H1 (cell line): Measurements from ENCODE around the gene MYD88. TPM values are rescaled to one million over a fixed set of nuclear protein-coding genes. Genes with fewer than 3 reads are reported as not detected.

Experiments
- CTCF ChIA-PET: fragments of 300-600 bp; sonication (Branson Sonifier 250); formaldehyde crosslinking; loops from one replicate; lab custom pipeline; 2021; ENCODE audit not compliant: partially characterized antibody; lab: Charles Lee
- POLR2A ChIA-PET: fragments of 300-600 bp; sonication (Branson Sonifier 250); formaldehyde crosslinking; loops from one replicate; lab custom pipeline; 2021; ENCODE audit warnings: inconsistent platforms; ENCODE audit not compliant: partially characterized antibody; lab: Charles Lee
- DNase-seq, 2 experiments: peaks; one replicate each; pipeline versions ENCODE4 v3.0.0 to v3.0.0-alpha.2; 2010 to 2022; ENCODE audit warnings: low spot score in 2 of 2, low read depth in 1 of 2, mixed read lengths in 1 of 2
- FAIRE-seq: peaks from 2 replicates; lab custom pipeline; 2011; peaks lifted over from hg19 to GRCh38; lab: Jason Lieb, UNC
- H2AFZ ChIP-seq: 2 replicates; pipeline ENCODE4 v1.8.1; 2012; ENCODE audit warnings: low read length, inconsistent platforms
- H2AK5ac ChIP-seq: 2 replicates; pipeline ENCODE4 v1.6.1; 2013; ENCODE audit warnings: low read depth, low read length
- H2BK120ac ChIP-seq: replicated peaks from 2 replicates; pipeline ENCODE3; 2013; ENCODE audit warnings: low read depth, low read length, inconsistent platforms
- H2BK12ac ChIP-seq: 2 replicates; pipeline ENCODE4 v1.6.1; 2013; ENCODE audit warnings: low read depth, low read length
- H2BK15ac ChIP-seq: 2 replicates; pipeline ENCODE4 v1.6.1; 2013; ENCODE audit warnings: low read length
- H2BK20ac ChIP-seq: 2 replicates; pipeline ENCODE4 v1.6.1; 2013; ENCODE audit warnings: low read length
- H2BK5ac ChIP-seq: 2 replicates; pipeline ENCODE4 v1.6.1; 2013; ENCODE audit warnings: low read depth, low read length
- H3K14ac ChIP-seq: 2 replicates; pipeline ENCODE4 v1.6.1; 2013; ENCODE audit warnings: inconsistent platforms; ENCODE audit not compliant: insufficient read length
- H3K18ac ChIP-seq: 2 replicates; pipeline ENCODE4 v1.6.1; 2013; ENCODE audit warnings: low read length; ENCODE audit errors: extremely low read depth
- H3K23ac ChIP-seq: 2 replicates; pipeline ENCODE4 v1.6.1; 2013; ENCODE audit warnings: inconsistent platforms; ENCODE audit not compliant: insufficient read length
- H3K23me2 ChIP-seq: 2 replicates; pipeline ENCODE4 v1.6.1; 2013; ENCODE audit warnings: low read depth, low read length
- H3K27ac ChIP-seq: 2 replicates; pipeline ENCODE4 v1.6.1; 2011; ENCODE audit warnings: low read depth, low read length, inconsistent platforms
- H3K27me3 ChIP-seq, 4 experiments: replicated peaks in 1 of 4; 1 replicate in 1 of 4; 2 replicates in 3 of 4; pipeline versions ENCODE4 v1.6.1 to v1.8.1; 2011 to 2013; ENCODE audit warnings: low read length in 3 of 4, mild to moderate bottlenecking in 3 of 4, inconsistent platforms in 2 of 4, mixed read lengths in 2 of 4, moderate library complexity in 1 of 4; ENCODE audit not compliant: control insufficient read depth in 3 of 4, insufficient read depth in 3 of 4; ENCODE audit errors: extremely low read depth in 1 of 4
- H3K36me3 ChIP-seq, 4 experiments: 2 replicates each; pipeline versions ENCODE4 v1.6.1 to v1.8.1; 2011 to 2013; ENCODE audit warnings: mild to moderate bottlenecking in 4 of 4, low read length in 3 of 4, moderate library complexity in 2 of 4, control low read depth in 1 of 4, inconsistent platforms in 1 of 4; ENCODE audit not compliant: insufficient read depth in 4 of 4, control insufficient read depth in 2 of 4
- H3K4ac ChIP-seq: replicated peaks from 2 replicates; pipeline ENCODE3; 2013; ENCODE audit warnings: low read length, low read depth, mixed read lengths, inconsistent platforms; ENCODE audit not compliant: insufficient read length
- H3K4me1 ChIP-seq, 4 experiments: replicated peaks in 1 of 4; 1 replicate in 1 of 4; 2 replicates in 3 of 4; pipeline versions ENCODE4 v1.6.1 to v1.8.1; 2011 to 2013; ENCODE audit warnings: low read length in 3 of 4, inconsistent platforms in 2 of 4, mixed read lengths in 1 of 4; ENCODE audit not compliant: insufficient read depth in 4 of 4, control insufficient read depth in 3 of 4
- H3K4me2 ChIP-seq, 2 experiments: 2 replicates each; pipeline versions ENCODE4 v1.6.1 to v1.8.1; 2011 to 2013; ENCODE audit warnings: low read depth in 2 of 2, low read length in 2 of 2, control low read depth in 1 of 2, inconsistent platforms in 1 of 2, mild to moderate bottlenecking in 1 of 2; ENCODE audit not compliant: insufficient read depth in 1 of 2
- H3K4me3 ChIP-seq, 4 experiments: fragments of 200-600, 300-600 bp in 1 of 4; sonication (generic), shearing (Covaris generic), sonication (Bioruptor Twin) in 1 of 4; 2 replicates each; pipeline versions ENCODE4 v1.5.1 to v1.8.1; 2011 to 2016; ENCODE audit warnings: low read length in 4 of 4, low read depth in 3 of 4, control low read depth in 2 of 4, inconsistent platforms in 2 of 4, mild to moderate bottlenecking in 2 of 4, mixed read lengths in 1 of 4, moderate library complexity in 1 of 4; ENCODE audit not compliant: insufficient read depth in 2 of 4; ENCODE audit errors: extremely low read depth in 1 of 4
- H3K56ac ChIP-seq: replicated peaks from 2 replicates; pipeline ENCODE3; 2013; ENCODE audit warnings: low read depth, mild to moderate bottlenecking, mixed read lengths, low read length, inconsistent platforms; ENCODE audit not compliant: insufficient read length
- H3K79me1 ChIP-seq: 2 replicates; pipeline ENCODE4 v1.6.1; 2013; ENCODE audit warnings: low read depth, low read length, control low read depth
- H3K79me2 ChIP-seq, 2 experiments: 2 replicates each; pipeline versions ENCODE4 v1.6.1 to v1.8.1; 2012 to 2013; ENCODE audit warnings: low read length in 2 of 2, mild to moderate bottlenecking in 2 of 2, inconsistent platforms in 1 of 2; ENCODE audit not compliant: insufficient read depth in 2 of 2, control insufficient read depth in 1 of 2
- H3K9ac ChIP-seq, 4 experiments: replicated peaks in 1 of 4; 1 replicate in 1 of 4; 2 replicates in 3 of 4; pipeline versions ENCODE4 v1.6.1 to v1.8.1; 2011 to 2013; ENCODE audit warnings: low read depth in 3 of 4, low read length in 3 of 4, control low read depth in 2 of 4, mild to moderate bottlenecking in 2 of 4, moderate library complexity in 2 of 4, inconsistent platforms in 1 of 4; ENCODE audit errors: extremely low read depth in 1 of 4
- H3K9me3 ChIP-seq, 2 experiments: 2 replicates each; pipeline versions ENCODE4 v1.6.1 to v1.8.1; 2012 to 2013; ENCODE audit warnings: mild to moderate bottlenecking in 2 of 2, moderate library complexity in 2 of 2, control low read depth in 1 of 2, inconsistent platforms in 1 of 2, low read depth in 1 of 2, low read length in 1 of 2, mixed read lengths in 1 of 2; ENCODE audit not compliant: insufficient read depth in 2 of 2
- H4K20me1 ChIP-seq, 2 experiments: replicated peaks in 1 of 2; 2 replicates each; pipeline versions ENCODE3 to v1.8.1; 2011 to 2013; ENCODE audit warnings: inconsistent platforms in 2 of 2, low read length in 2 of 2, mild to moderate bottlenecking in 1 of 2; ENCODE audit not compliant: insufficient read depth in 2 of 2, control insufficient read depth in 1 of 2
- H4K5ac ChIP-seq: 2 replicates; pipeline ENCODE4 v1.6.1; 2013; ENCODE audit warnings: low read length, low read depth, mixed read lengths, inconsistent platforms; ENCODE audit not compliant: insufficient read length
- H4K8ac ChIP-seq: 2 replicates; pipeline ENCODE4 v1.8.0; 2013; ENCODE audit warnings: mild to moderate bottlenecking, moderate library complexity, low read length, inconsistent platforms; ENCODE audit not compliant: insufficient read depth; ENCODE audit errors: extremely low read depth
- H4K91ac ChIP-seq: replicated peaks from 2 replicates; pipeline ENCODE3; 2013; ENCODE audit warnings: low read length, mixed read lengths, inconsistent platforms; ENCODE audit not compliant: insufficient read length
- CBX5 ChIP-seq: fragments of 300-800, 300-1000 bp; sonication (generic); IDR thresholded peaks from 2 replicates; pipeline ENCODE4 v1.7.1; 2016; ENCODE audit warnings: antibody characterized with exemption, low read length, low read depth
- CHD2 ChIP-seq: IDR thresholded peaks from 2 replicates; pipeline ENCODE4 v1.6.1; 2012; ENCODE audit warnings: low read length, improper control_type of control experiment
- CREB1 ChIP-seq: IDR thresholded peaks from 2 replicates; pipeline ENCODE4 v1.6.1; 2012; ENCODE audit warnings: inconsistent platforms
- GTF2F1 ChIP-seq: IDR thresholded peaks from 2 replicates; pipeline ENCODE4 v1.6.1; 2012; ENCODE audit warnings: low read depth, low read length, improper control_type of control experiment, borderline replicate concordance
- HDAC6 ChIP-seq: IDR thresholded peaks from one replicate; pipeline ENCODE4 v1.7.1; 2012; ENCODE audit warnings: low read depth, mild to moderate bottlenecking, inconsistent platforms, low read length, moderate library complexity
- JUND ChIP-seq: IDR thresholded peaks from 2 replicates; pipeline ENCODE4 v1.6.1; 2011; ENCODE audit warnings: mild to moderate bottlenecking, improper control_type of control experiment, low read length
- RBBP5 ChIP-seq: IDR thresholded peaks from 2 replicates; pipeline ENCODE4 v1.7.1; 2012; ENCODE audit warnings: low read depth, mild to moderate bottlenecking, inconsistent platforms, low read length, moderate library complexity, borderline replicate concordance
- RFX5 ChIP-seq: IDR thresholded peaks from 2 replicates; pipeline ENCODE4 v1.6.1; 2011; ENCODE audit warnings: low read depth, low read length, improper control_type of control experiment, borderline replicate concordance
- RNF2 ChIP-seq: fragments of 200-900, 300-1000 bp; sonication (generic); IDR thresholded peaks from 2 replicates; pipeline ENCODE4 v1.7.1; 2016; ENCODE audit warnings: borderline replicate concordance, low read depth, mild to moderate bottlenecking, antibody characterized with exemption, low read length; ENCODE audit not compliant: poor library complexity, severe bottlenecking; ENCODE audit errors: missing control alignments
- SIX5 ChIP-seq: IDR thresholded peaks from 2 replicates; pipeline ENCODE4 v1.6.1; 2011; ENCODE audit warnings: mild to moderate bottlenecking, low read depth, low read length
- SP4 ChIP-seq: IDR thresholded peaks from 2 replicates; pipeline ENCODE4 v1.6.1; 2012; ENCODE audit warnings: low read length, inconsistent platforms
- TAF7 ChIP-seq: optimal IDR thresholded peaks from 2 replicates; pipeline ENCODE3; 2011; ENCODE audit warnings: low read depth, mild to moderate bottlenecking, inconsistent platforms, low read length, moderate library complexity, borderline replicate concordance
- YY1 ChIP-seq: IDR thresholded peaks from 2 replicates; pipeline ENCODE4 v1.6.1; 2011; ENCODE audit warnings: low read depth, mild to moderate bottlenecking, low read length
- whole genome bisulfite sequencing, 2 experiments: shearing (Covaris generic) in 1 of 2; methylation state at CpG; one replicate each; pipeline versions ENCODE4 v1.1.6 to v1.1.7; 2013 to 2015; ENCODE audit warnings: low lambda C conversion rate in 2 of 2, mixed read lengths in 2 of 2, inconsistent platforms in 1 of 2, low coverage in 1 of 2, missing lambda C conversion rate in 1 of 2; ENCODE audit not compliant: insufficient replicate concordance in 2 of 2, insufficient coverage in 1 of 2, insufficient read length in 1 of 2; ENCODE audit errors: extremely low coverage in 1 of 2, missing lambda C conversion rate in 1 of 2; 5-methylcytosine and 5-hydroxymethylcytosine counted together
- polyA plus RNA-seq, 7 experiments: library from polyadenylated mRNA; depleted of rRNA in 3 of 7; stranded (reverse) in 5 of 7; unstranded in 2 of 7; fragments of >200 nt in 5 of 7; fragments of 200-250 nt in 2 of 7; gene quantifications; 1 replicate in 5 of 7; 2 replicates in 1 of 7; 4 replicates in 1 of 7; pipeline versions ENCODE4 v1.2.1 to v1.2.3, GENCODE V29; 2011 to 2013; ENCODE audit warnings: missing spikeins in 2 of 7, mixed read lengths in 2 of 7
- total RNA-seq: library from RNA; stranded (reverse); fragmentation: NEBNext Ultra II Directional; extraction: Animal tissue kit (Norgen Biotek cat#: 25700); gene quantifications from 2 replicates; pipeline ENCODE4 v1.2.1, GENCODE V29; 2021

Gene MYD88
- total and polyA plus RNA-seq, 2 of the 8 experiments (the other 6 are each of a cell fraction or from before 2014, with no cell fraction given): 22.1 to 22.5 TPM

DNA sequence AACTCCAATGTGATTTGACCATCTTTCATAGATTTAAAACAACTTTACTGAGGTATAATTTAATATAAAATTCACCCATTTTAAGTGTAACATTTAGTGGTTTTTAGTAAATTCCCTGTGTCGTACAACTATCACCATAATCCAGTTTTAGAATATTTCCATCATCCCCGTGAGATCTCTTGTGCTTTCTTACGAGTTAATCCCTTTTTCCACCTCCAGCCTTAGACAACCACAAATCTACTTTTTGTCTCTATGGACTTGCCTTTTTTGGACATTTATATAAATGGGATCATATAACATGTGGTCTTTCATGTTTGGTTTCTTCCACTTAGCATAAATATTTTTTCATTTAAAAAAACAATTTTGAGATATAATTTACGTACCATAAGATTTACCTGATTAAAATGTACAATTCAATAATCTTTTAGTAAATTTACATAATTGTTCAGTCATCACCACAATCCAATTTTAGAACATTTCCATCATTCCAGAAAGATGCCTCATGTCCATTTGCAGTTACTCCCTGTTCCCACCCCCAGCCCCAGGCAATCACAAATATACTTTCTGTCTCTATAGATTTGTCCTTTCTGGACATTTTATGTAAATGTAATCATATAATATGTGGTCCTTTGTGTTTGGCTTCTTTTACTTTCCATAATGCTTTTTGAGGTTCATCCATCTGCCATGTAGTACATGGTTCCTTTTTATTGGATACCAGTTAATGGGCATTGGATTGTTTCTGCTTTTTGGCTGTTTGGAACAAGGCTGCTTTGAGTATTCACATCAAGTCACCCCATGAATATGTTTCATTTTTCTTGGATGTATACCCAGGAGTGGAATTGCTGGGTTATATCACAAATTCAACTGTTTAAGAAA, 29.9 kb downstream of the MYD88 start:
- no peak overlapping the region for H3K4me2 ChIP-seq
- no peak for FAIRE-seq
- H2BK15ac ChIP-seq: no peak overlapping the region
- TF ChIP-seq RFX5: no peak
- TF ChIP-seq RBBP5: no peak
- TF ChIP-seq CREB1: no peak
- no peak for TF ChIP-seq YY1
- TF ChIP-seq CBX5: no peak
- no peak for TF ChIP-seq RNF2
- no peak for TF ChIP-seq SIX5
- no peak for TF ChIP-seq HDAC6
- TF ChIP-seq CHD2: no peak
- TF ChIP-seq TAF7: no peak
- TF ChIP-seq JUND: no peak
- TF ChIP-seq SP4: no peak
- no peak for TF ChIP-seq GTF2F1

More for the DNA sequence above, 29.9 kb downstream of the MYD88 start:
- no peak overlapping the region for H2BK120ac ChIP-seq
- no peak overlapping the region for H2AFZ ChIP-seq
- H2BK5ac ChIP-seq: no peak overlapping the region
- H4K8ac ChIP-seq: no peak overlapping the region
- no peak overlapping the region for H3K4ac ChIP-seq
- H3K9ac ChIP-seq: no peak overlapping the region
- H4K5ac ChIP-seq: no peak overlapping the region
- CTCF ChIA-PET: no interaction called here
- no peak overlapping the region for H2AK5ac ChIP-seq
- H2BK12ac ChIP-seq: no peak overlapping the region
- H3K14ac ChIP-seq: no peak overlapping the region
- H4K91ac ChIP-seq: no peak overlapping the region
- peaks cover 0 to 2% (median 2%) of the 10 kb centered on the region in 4 experiments; a peak in 4 of 7 replicates for H3K4me1 ChIP-seq
- H3K56ac ChIP-seq: no peak overlapping the region
- no peaks in the 10 kb centered on the region for H3K27me3 ChIP-seq
- H3K18ac ChIP-seq: no peak overlapping the region
- no peak overlapping the region for H3K23ac ChIP-seq
- DNase-seq: no peak
- H3K4me3 ChIP-seq: no peak overlapping the region
- no peak overlapping the region for H3K27ac ChIP-seq
- H3K23me2 ChIP-seq: peaks cover 14% of the 10 kb centered on the region; the same call in 1 of the 2 replicates
- H3K79me1 ChIP-seq: no peaks in the 10 kb centered on the region; the same call in 1 of the 2 replicates
- H3K36me3 ChIP-seq: no peaks in the 10 kb centered on the region
- H2BK20ac ChIP-seq: no peak overlapping the region
- peaks cover 18 to 74% of the 10 kb centered on the region in 2 experiments for H3K79me2 ChIP-seq
- H4K20me1 ChIP-seq: peaks cover 7 to 8% of the 10 kb centered on the region in 2 experiments
- no peaks in the 10 kb centered on the region for H3K9me3 ChIP-seq
- POLR2A ChIA-PET: interaction anchor here (1.0 kb wide), 1 partner anchor 31 kb away, joined by 3 read pairs; the partner anchor contains the start of gene ACAA1
- 91% methylated on average over 4 of the region's 4 CpGs; no CpG with 5 or more reads in 1 of the 2 experiments for WGBS, 2 experiments
